SK-N-SH (cell line): Measurements from ENCODE around the gene CALML4. TPM values are rescaled to one million over a fixed set of nuclear protein-coding genes. Genes with fewer than 3 reads are reported as not detected.

Experiments
- CTCF ChIA-PET: fragments of 300-600, 350-600 bp; formaldehyde crosslinking; extraction: SDS; loops from one replicate; lab custom pipeline; 2021; lab: Yijun Ruan, JAX
- POLR2A ChIA-PET: fragments of 350-600 bp; sonication (Branson Sonifier 250); formaldehyde crosslinking; extraction: SDS; loops from one replicate; lab custom pipeline; 2020; ENCODE audit warnings: antibody characterized with exemption, inconsistent platforms; lab: Yijun Ruan, JAX
- DNase-seq: peaks from one replicate; pipeline ENCODE4 v3.0.0; 2012
- H2AFZ ChIP-seq: fragments of 200-600 bp; sonication (generic); 2 replicates; pipeline ENCODE4 v1.8.1; 2016; ENCODE audit warnings: antibody characterized with exemption, mild to moderate bottlenecking, low read depth
- H3F3A ChIP-seq: fragments of 200-600 bp; sonication (generic); replicated peaks from 2 replicates; pipeline ENCODE3; 2016; ENCODE audit warnings: antibody characterized with exemption, mild to moderate bottlenecking; ENCODE audit not compliant: insufficient read depth
- H3K27ac ChIP-seq, 2 experiments: fragments of 200-500 bp in 1 of 2; fragments of 200-600 bp in 1 of 2; sonication (Bioruptor generic) in 1 of 2; sonication (generic), shearing (Covaris generic) in 1 of 2; 2 replicates each; pipeline versions ENCODE4 v1.5.1 to v1.6.1; 2014 to 2016; ENCODE audit warnings: low read depth in 2 of 2, inconsistent platforms in 1 of 2, low read length in 1 of 2, mild to moderate bottlenecking in 1 of 2, mixed read lengths in 1 of 2
- H3K27me3 ChIP-seq: fragments of 200-600 bp; sonication (generic), shearing (Covaris generic); 2 replicates; pipeline ENCODE4 v1.6.1; 2016; ENCODE audit warnings: mixed run types; ENCODE audit not compliant: insufficient read depth
- H3K36me3 ChIP-seq, 2 experiments: fragments of 200-500 bp in 1 of 2; fragments of 200-600 bp in 1 of 2; sonication (Bioruptor generic) in 1 of 2; sonication (generic) in 1 of 2; replicated peaks in 1 of 2; 2 replicates each; pipeline versions ENCODE3 to v1.5.1; 2014 to 2016; ENCODE audit warnings: low read length in 1 of 2, mild to moderate bottlenecking in 1 of 2; ENCODE audit not compliant: insufficient read depth in 2 of 2, control insufficient read depth in 1 of 2
- H3K4me1 ChIP-seq, 2 experiments: fragments of 200-500 bp in 1 of 2; fragments of 200-600 bp in 1 of 2; sonication (Bioruptor generic) in 1 of 2; sonication (generic), shearing (Covaris generic) in 1 of 2; 2 replicates each; pipeline versions ENCODE4 v1.5.1 to v1.6.1; 2014 to 2016; ENCODE audit warnings: low read depth in 1 of 2, low read length in 1 of 2, mixed run types in 1 of 2; ENCODE audit not compliant: insufficient read depth in 2 of 2, control insufficient read depth in 1 of 2
- H3K4me2 ChIP-seq: fragments of 200-600 bp; sonication (generic), shearing (Covaris generic); 2 replicates; pipeline ENCODE4 v1.6.1; 2017; ENCODE audit warnings: mixed run types
- H3K4me3 ChIP-seq, 2 experiments: fragments of 200-500 bp in 1 of 2; fragments of 200-600 bp in 1 of 2; sonication (Bioruptor generic) in 1 of 2; sonication (generic), shearing (Covaris generic) in 1 of 2; 2 replicates each; pipeline versions ENCODE4 v1.5.1 to v1.8.1; 2014 to 2016; ENCODE audit warnings: low read depth in 2 of 2, inconsistent platforms in 1 of 2, low read length in 1 of 2, mild to moderate bottlenecking in 1 of 2, mixed read lengths in 1 of 2, moderate library complexity in 1 of 2
- H3K79me2 ChIP-seq: fragments of 200-600 bp; sonication (generic); 2 replicates; pipeline ENCODE4 v1.8.1; 2017; ENCODE audit warnings: mild to moderate bottlenecking; ENCODE audit not compliant: insufficient read depth
- H3K9ac ChIP-seq: fragments of 200-600 bp; sonication (generic); 2 replicates; pipeline ENCODE4 v1.6.1; 2017; ENCODE audit warnings: mixed run types
- H3K9me2 ChIP-seq: fragments of 200-600 bp; sonication (generic); 2 replicates; pipeline ENCODE4 v1.6.1; 2017; ENCODE audit warnings: mixed run types
- H3K9me3 ChIP-seq: fragments of 200-600 bp; sonication (generic); 2 replicates; pipeline ENCODE4 v1.6.1; 2017; ENCODE audit warnings: mixed run types, mild to moderate bottlenecking, moderate library complexity
- H4K20me1 ChIP-seq: fragments of 200-600 bp; sonication (generic); 2 replicates; pipeline ENCODE4 v1.6.1; 2017; ENCODE audit warnings: mild to moderate bottlenecking, mixed run types; ENCODE audit not compliant: insufficient read depth
- CHD2 ChIP-seq: fragments of 150-350 bp; IDR thresholded peaks from 2 replicates; pipeline ENCODE4 v1.6.1; 2018; ENCODE audit warnings: low read length; ENCODE audit not compliant: partially characterized antibody
- CTCF ChIP-seq: fragments of 200-600 bp; sonication (generic); IDR thresholded peaks from 2 replicates; pipeline ENCODE4 v1.6.1; 2017; ENCODE audit warnings: antibody characterized with exemption, mild to moderate bottlenecking, moderate library complexity
- ELF1 ChIP-seq: IDR thresholded peaks from 2 replicates; pipeline ENCODE4 v1.4.0; 2012
- EZH2phosphoT487 ChIP-seq: fragments of 200-600 bp; sonication (generic); IDR thresholded peaks from 2 replicates; pipeline ENCODE4 v1.6.1; 2017; ENCODE audit warnings: low read depth, mixed run types, mild to moderate bottlenecking, antibody characterized with exemption, moderate library complexity, borderline replicate concordance
- FOSL2 ChIP-seq: IDR thresholded peaks from 2 replicates; pipeline ENCODE4 v1.4.0; 2012; ENCODE audit warnings: low read depth, mild to moderate bottlenecking, moderate library complexity, borderline replicate concordance
- GATA2 ChIP-seq: sonication (generic); formaldehyde crosslinking; IDR thresholded peaks from 2 replicates; pipeline ENCODE4 v1.5.0; 2020; ENCODE audit warnings: mild to moderate bottlenecking, missing genetic modification reagents
- JUND ChIP-seq: IDR thresholded peaks from 2 replicates; pipeline ENCODE4 v1.4.0; 2012
- MAX ChIP-seq: IDR thresholded peaks from 2 replicates; pipeline ENCODE4 v1.4.0; 2012; ENCODE audit warnings: low read depth
- NFIC ChIP-seq: IDR thresholded peaks from 2 replicates; pipeline ENCODE4 v1.4.0; 2012; ENCODE audit warnings: borderline replicate concordance
- NRF1 ChIP-seq: IDR thresholded peaks from 2 replicates; pipeline ENCODE4 v1.6.1; 2012; ENCODE audit warnings: low read depth, mild to moderate bottlenecking, low read length
- POLR2AphosphoS5 ChIP-seq: IDR thresholded peaks from 2 replicates; pipeline ENCODE4 v1.6.1; 2012; ENCODE audit warnings: low read depth, low read length
- RAD21 ChIP-seq: IDR thresholded peaks from 2 replicates; pipeline ENCODE4 v1.6.1; 2012; ENCODE audit warnings: mild to moderate bottlenecking, low read length
- RCOR1 ChIP-seq: fragments of 150-350 bp; IDR thresholded peaks from 2 replicates; pipeline ENCODE4 v1.6.1; 2017; ENCODE audit warnings: antibody characterized with exemption, low read length
- REST ChIP-seq: IDR thresholded peaks from 2 replicates; pipeline ENCODE4 v1.6.1; 2012; ENCODE audit warnings: mild to moderate bottlenecking, low read depth, low read length, moderate library complexity
- RFX5 ChIP-seq: IDR thresholded peaks from 2 replicates; pipeline ENCODE4 v1.6.1; 2012; ENCODE audit warnings: mild to moderate bottlenecking, improper control_type of control experiment, low read length
- SIN3A ChIP-seq: IDR thresholded peaks from 2 replicates; pipeline ENCODE4 v1.6.1; 2012; ENCODE audit warnings: low read depth, mild to moderate bottlenecking, low read length, moderate library complexity, borderline replicate concordance
- SMC3 ChIP-seq: IDR thresholded peaks from 2 replicates; pipeline ENCODE4 v1.6.1; 2012; ENCODE audit warnings: low read depth, low read length, improper control_type of control experiment
- TEAD4 ChIP-seq: IDR thresholded peaks from 2 replicates; pipeline ENCODE4 v1.4.0; 2012; ENCODE audit warnings: mild to moderate bottlenecking, borderline replicate concordance; ENCODE audit not compliant: insufficient read depth
- USF1 ChIP-seq: IDR thresholded peaks from 2 replicates; pipeline ENCODE4 v1.4.0; 2012; ENCODE audit warnings: low read depth, borderline replicate concordance
- YY1 ChIP-seq: IDR thresholded peaks from 2 replicates; pipeline ENCODE4 v1.4.0; 2012; ENCODE audit warnings: low read depth, mild to moderate bottlenecking
- WGBS: methylation state at CpG from one replicate; pipeline ENCODE4 v1.1.6; 2017; ENCODE audit warnings: low lambda C conversion rate; 5-methylcytosine and 5-hydroxymethylcytosine counted together
- polyA plus RNA-seq, 3 experiments: library from polyadenylated mRNA; depleted of rRNA; stranded (reverse); fragments of >200 nt; gene quantifications; 2 replicates each; pipeline ENCODE4 v1.2.3, GENCODE V29; 2012

Gene CALML4
- polyA plus RNA-seq, 1 of the 3 experiments (the other 2 are of a cell fraction): 3.1 TPM

- DNase-seq: no peak
- no peak overlapping the region for H3K4me3 ChIP-seq
- TF ChIP-seq MAX: no peak
- no peak for TF ChIP-seq RFX5
- TF ChIP-seq JUND: no peak
- no peak for TF ChIP-seq POLR2AphosphoS5
- no peak for TF ChIP-seq YY1
- TF ChIP-seq CHD2: no peak
- TF ChIP-seq CTCF: no peak
- TF ChIP-seq SMC3: no peak
- TF ChIP-seq, all 33 proteins: peak for 0
- Histone ChIP-seq H3K9me2 (no peaks in the 10 kb centered on the region), H3K9me3 (no peaks in the 10 kb centered on the region), H3K27me3 (no peaks in the 10 kb centered on the region), H2AFZ (no peak overlapping the region), H3K4me2 (no peak overlapping the region), H3K4me1 (peaks cover 0 to 19% of the 10 kb centered on the region in 2 experiments; a peak in 1 of 4 replicates), H3K9ac (no peak overlapping the region), H4K20me1 (0 out of 2 replicates have a peak, but pooled peaks cover 6% of the 10 kb centered on the region), H3K27ac (no peak overlapping the region; a peak in 1 of 4 replicates), H3K36me3 (peaks cover 0 to 2% of the 10 kb centered on the region in 2 experiments), H3K79me2 (peaks cover 7% of the 10 kb centered on the region), H3F3A (peaks cover 3% of the 10 kb centered on the region)
- ChIA-PET CTCF (interaction anchor here (1.0 kb wide), 2 partner anchors 23 to 345 kb away, joined by 3 read pairs; no protein-coding TSS in a partner anchor), POLR2A (no interaction called here)
- 94% methylated on average over 12 of the region's 16 CpGs for WGBS
Measured at GRCh38 chr15:68208136-68208535, 3.0 kb upstream of the CALML4 start.

- Histone ChIP-seq H4K20me1 (0 out of 2 replicates have a peak, but pooled peaks cover 6% of the 10 kb centered on the region), H3K79me2 (peaks cover 7% of the 10 kb centered on the region), H3K4me1 (peaks cover 0 to 19% of the 10 kb centered on the region in 2 experiments; a peak in 1 of 4 replicates), H3K9me3 (no peaks in the 10 kb centered on the region)
- POLR2A ChIA-PET: no interaction called here
- WGBS: 89% methylated on average over 11 of the region's 12 CpGs
- TF ChIP-seq TEAD4 (no peak), NRF1 (no peak), SMC3 (no peak), FOSL2 (no peak), REST (no peak), USF1 (no peak), EZH2phosphoT487 (no peak), RCOR1 (no peak), SIN3A (no peak), NFIC (no peak), RAD21 (no peak), GATA2 (CRISPR knock-in tag) (no peak), ELF1 (no peak)
- TF ChIP-seq, all 33 proteins: peak for 0
- H3K4me2 ChIP-seq: no peak overlapping the region
- H3F3A ChIP-seq: peaks cover 2% of the 10 kb centered on the region
- no peaks in the 10 kb centered on the region for H3K9me2 ChIP-seq
- H3K27me3 ChIP-seq: no peaks in the 10 kb centered on the region
- peaks cover 0 to 2% of the 10 kb centered on the region in 2 experiments for H3K36me3 ChIP-seq
- H3K9ac ChIP-seq: no peak overlapping the region
- CTCF ChIA-PET: no interaction called here
- H3K4me3 ChIP-seq: no peak overlapping the region
- no peak for DNase-seq
- H2AFZ ChIP-seq: no peak overlapping the region
- H3K27ac ChIP-seq: no peak overlapping the region; a peak in 1 of 4 replicates
Measured at GRCh38 chr15:68207176-68207935, 2.2 kb upstream of the CALML4 start.
